ENCODE results near the gene ADAMTSL1.

- TF ChIP-seq POLR2AphosphoS5 (IDR thresholded peaks at IDR 0.05; ENCODE audit: low read depth, low read length), result no peak
- no peak for TF ChIP-seq MAX (IDR thresholded peaks at IDR 0.05)
- TF ChIP-seq CHD2 (IDR thresholded peaks at IDR 0.05; ENCODE audit: low read length), result no peak
These were observed 414.3 kb downstream of the ADAMTSL1 start for GRCh38 chr9:18888290-18888689.

Measured in H1 (cell line).